OCI-LY1 (cell line): ENCODE measurements around the gene APH1B.

Experiments used
- H2AFZ ChIP-seq: fragments of 200-600 bp; sonication (generic), shearing (Covaris generic); 2 replicates; pipeline ENCODE4 v1.6.0; 2014; ENCODE audit warnings: antibody characterized with exemption, mild to moderate bottlenecking, low read length
- H3F3A ChIP-seq: fragments of 200-600 bp; sonication (generic), shearing (Covaris generic); 2 replicates; pipeline ENCODE4 v1.6.0; 2014; ENCODE audit warnings: mild to moderate bottlenecking, antibody characterized with exemption, low read length, moderate library complexity; ENCODE audit not compliant: insufficient read depth
- H3K27ac ChIP-seq: fragments of 200-600 bp; sonication (generic); 2 replicates; pipeline ENCODE4 v1.5.1; 2014; ENCODE audit warnings: low read length, mixed run types, mild to moderate bottlenecking, low read depth; ENCODE audit not compliant: poor library complexity, severe bottlenecking
- H3K27me3 ChIP-seq: fragments of 200-600 bp; sonication (generic); 2 replicates; pipeline ENCODE4 v1.6.0; 2014; ENCODE audit warnings: antibody characterized with exemption, mild to moderate bottlenecking, low read length, moderate library complexity; ENCODE audit not compliant: insufficient read depth
- H3K36me3 ChIP-seq: fragments of 200-600 bp; sonication (generic); 2 replicates; pipeline ENCODE4 v1.6.1; 2014; ENCODE audit warnings: mild to moderate bottlenecking, antibody characterized with exemption, low read length, moderate library complexity, mixed read lengths; ENCODE audit not compliant: insufficient read depth
- H3K4me1 ChIP-seq: fragments of 200-600 bp; sonication (generic); 2 replicates; pipeline ENCODE4 v1.5.1; 2014; ENCODE audit warnings: mild to moderate bottlenecking, low read length, moderate library complexity; ENCODE audit not compliant: insufficient read depth, severe bottlenecking
- H3K4me2 ChIP-seq: fragments of 200-600 bp; sonication (generic), shearing (Covaris generic); 2 replicates; pipeline ENCODE4 v1.6.1; 2014; ENCODE audit warnings: low read length
- H3K4me3 ChIP-seq: fragments of 200-600 bp; sonication (generic); 2 replicates; pipeline ENCODE4 v1.5.1; 2014; ENCODE audit warnings: low read length, low read depth, mild to moderate bottlenecking, mixed read lengths; ENCODE audit not compliant: poor library complexity, severe bottlenecking
- H3K79me2 ChIP-seq: fragments of 200-600 bp; shearing (Covaris generic); 2 replicates; pipeline ENCODE4 v1.6.1; 2016; ENCODE audit warnings: mixed run types, low read length, mixed read lengths; ENCODE audit not compliant: insufficient read depth
- H3K9ac ChIP-seq: fragments of 200-600 bp; sonication (generic), shearing (Covaris generic); 2 replicates; pipeline ENCODE4 v1.6.1; 2014; ENCODE audit warnings: mild to moderate bottlenecking, low read length, mixed read lengths
- H3K9me2 ChIP-seq: fragments of 200-600 bp; sonication (generic), shearing (Covaris generic); 2 replicates; pipeline ENCODE4 v1.6.1; 2014; ENCODE audit warnings: low read depth, mild to moderate bottlenecking, low read length, mixed read lengths
- H3K9me3 ChIP-seq: fragments of 200-600 bp; shearing (Covaris generic); 2 replicates; pipeline ENCODE4 v1.6.1; 2014; ENCODE audit warnings: low read length, mixed read lengths
- H4K20me1 ChIP-seq: fragments of 200-600 bp; sonication (generic), shearing (Covaris generic); 2 replicates; pipeline ENCODE4 v1.6.0; 2016; ENCODE audit warnings: mild to moderate bottlenecking, low read length; ENCODE audit not compliant: insufficient read depth
- EZH2 ChIP-seq: fragments of 200-600 bp; sonication (generic), shearing (Covaris generic); IDR thresholded peaks from 2 replicates; pipeline ENCODE4 v1.8.0; 2017; ENCODE audit warnings: borderline replicate concordance, mixed run types, mild to moderate bottlenecking, antibody characterized with exemption, low read length, moderate library complexity, mixed read lengths
- TF ChIP-seq, protein P1 (sequence below): fragments of 200-600 bp; sonication (generic), shearing (Covaris generic); IDR thresholded peaks from 2 replicates; pipeline ENCODE4 v1.5.1; 2017; ENCODE audit warnings: mild to moderate bottlenecking, antibody characterized with exemption, low read length, moderate library complexity, mixed read lengths

The APH1B gene

GRCh38 chr15:63334821-63335220 lies 57.4 kb downstream of the APH1B start:
- H3K27ac ChIP-seq = no peak overlapping the region
- no peaks in the 10 kb centered on the region for H3K4me1 ChIP-seq
- no peaks in the 10 kb centered on the region for H3K9me3 ChIP-seq
- H3K9me2 ChIP-seq = no peaks in the 10 kb centered on the region
- no peak overlapping the region for H3K9ac ChIP-seq
- H2AFZ ChIP-seq = no peak overlapping the region
- no peak overlapping the region for H3K4me2 ChIP-seq
- H4K20me1 ChIP-seq = no peaks in the 10 kb centered on the region
- H3K27me3 ChIP-seq = 0 out of 2 replicates have a peak, but pooled peaks cover 5% of the 10 kb centered on the region
- TF ChIP-seq, protein P1, sequence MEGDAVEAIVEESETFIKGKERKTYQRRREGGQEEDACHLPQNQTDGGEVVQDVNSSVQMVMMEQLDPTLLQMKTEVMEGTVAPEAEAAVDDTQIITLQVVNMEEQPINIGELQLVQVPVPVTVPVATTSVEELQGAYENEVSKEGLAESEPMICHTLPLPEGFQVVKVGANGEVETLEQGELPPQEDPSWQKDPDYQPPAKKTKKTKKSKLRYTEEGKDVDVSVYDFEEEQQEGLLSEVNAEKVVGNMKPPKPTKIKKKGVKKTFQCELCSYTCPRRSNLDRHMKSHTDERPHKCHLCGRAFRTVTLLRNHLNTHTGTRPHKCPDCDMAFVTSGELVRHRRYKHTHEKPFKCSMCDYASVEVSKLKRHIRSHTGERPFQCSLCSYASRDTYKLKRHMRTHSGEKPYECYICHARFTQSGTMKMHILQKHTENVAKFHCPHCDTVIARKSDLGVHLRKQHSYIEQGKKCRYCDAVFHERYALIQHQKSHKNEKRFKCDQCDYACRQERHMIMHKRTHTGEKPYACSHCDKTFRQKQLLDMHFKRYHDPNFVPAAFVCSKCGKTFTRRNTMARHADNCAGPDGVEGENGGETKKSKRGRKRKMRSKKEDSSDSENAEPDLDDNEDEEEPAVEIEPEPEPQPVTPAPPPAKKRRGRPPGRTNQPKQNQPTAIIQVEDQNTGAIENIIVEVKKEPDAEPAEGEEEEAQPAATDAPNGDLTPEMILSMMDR = no peak
- TF ChIP-seq EZH2 = no peak
- no peaks in the 10 kb centered on the region for H3K36me3 ChIP-seq
- no peak overlapping the region for H3K4me3 ChIP-seq
- no peaks in the 10 kb centered on the region for H3K79me2 ChIP-seq
- H3F3A ChIP-seq = no peaks in the 10 kb centered on the region

GRCh38 chr15:63335543-63336240 lies 58.3 kb downstream of the APH1B start:
- Histone ChIP-seq H2AFZ (no peak overlapping the region), H4K20me1 (no peaks in the 10 kb centered on the region), H3K4me2 (no peak overlapping the region), H3K9ac (no peak overlapping the region), H3F3A (no peaks in the 10 kb centered on the region), H3K4me3 (no peak overlapping the region), H3K9me3 (no peaks in the 10 kb centered on the region), H3K9me2 (no peaks in the 10 kb centered on the region), H3K4me1 (no peaks in the 10 kb centered on the region), H3K36me3 (no peaks in the 10 kb centered on the region), H3K27me3 (0 out of 2 replicates have a peak, but pooled peaks cover 5% of the 10 kb centered on the region), H3K27ac (no peak overlapping the region), H3K79me2 (no peaks in the 10 kb centered on the region)
- TF ChIP-seq, protein P1 = no peak
- no peak for TF ChIP-seq EZH2

DNA sequence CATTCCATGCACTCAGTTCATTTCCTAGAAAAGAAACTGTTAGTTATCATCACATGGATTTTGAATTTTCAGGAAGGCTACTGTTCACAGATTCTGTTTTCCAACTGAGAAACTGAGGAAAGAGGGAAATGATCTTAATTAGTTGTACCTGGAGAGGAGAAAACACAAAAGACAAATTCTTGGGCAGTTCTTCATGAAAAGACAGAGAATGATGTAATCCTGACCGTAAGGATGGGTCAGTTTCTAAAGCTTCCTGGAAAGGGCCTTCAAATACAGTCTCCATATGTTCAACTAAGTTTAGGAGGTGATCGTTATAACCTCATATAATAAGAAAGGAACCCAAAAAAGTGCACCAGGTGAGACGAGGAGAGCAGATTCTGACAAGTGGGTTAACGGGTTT lies 59.6 kb downstream of the APH1B start:
- Histone ChIP-seq H3K27ac (no peak overlapping the region), H3K4me3 (no peak overlapping the region), H3K4me2 (no peak overlapping the region), H3K36me3 (no peaks in the 10 kb centered on the region), H4K20me1 (no peaks in the 10 kb centered on the region), H3K27me3 (peaks cover 5% of the 10 kb centered on the region; the same call in 1 of the 2 replicates), H3F3A (no peaks in the 10 kb centered on the region), H3K79me2 (no peaks in the 10 kb centered on the region), H3K9me2 (no peaks in the 10 kb centered on the region), H3K9me3 (no peaks in the 10 kb centered on the region), H3K4me1 (no peaks in the 10 kb centered on the region), H3K9ac (no peak overlapping the region), H2AFZ (no peak overlapping the region)
- no peak for TF ChIP-seq EZH2
- TF ChIP-seq, protein P1 = no peak
